ENCODE data around the gene TMC8. TPM values are rescaled to one million over a fixed set of nuclear protein-coding genes. Genes with fewer than 3 reads are reported as not detected.

TMC8 gene
- total and polyA plus RNA-seq, 2 of the 8 experiments (the other 6 are each of a cell fraction or from before 2014, with no cell fraction given): 1.00 to 2.8 TPM

DNA sequence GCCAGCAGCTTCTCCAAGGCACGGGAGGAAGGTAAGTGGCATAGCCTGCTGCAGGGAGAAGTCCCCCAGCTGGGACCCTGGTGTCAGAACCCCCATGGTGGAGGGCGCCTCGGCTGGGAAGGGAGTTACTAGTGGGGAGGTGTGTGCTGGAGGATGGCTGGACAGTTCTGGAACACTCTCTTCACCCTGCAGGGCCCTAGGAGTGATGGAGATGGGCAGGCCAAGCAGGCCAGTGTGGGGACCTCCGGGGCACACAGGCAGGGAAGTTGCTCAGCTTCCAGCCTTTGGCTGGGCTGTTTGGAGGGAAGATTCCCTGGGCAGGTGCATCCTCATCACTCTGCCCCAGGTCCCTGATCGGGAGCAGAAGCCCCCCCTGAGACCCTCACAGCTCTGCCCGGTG lies 16.3 kb downstream of the TMC8 start:
- Histone ChIP-seq H3K4me3 (ENCODE audit: extremely low read depth in 1 of 4, insufficient read depth in 2 of 4, low read depth in 3 of 4, low read length in 4 of 4) (no peak overlapping the region), H2BK20ac (ENCODE audit: low read length) (no peak overlapping the region), H3K56ac (replicated peaks; ENCODE audit: insufficient read length, low read depth, low read length) (no peak overlapping the region), H3K36me3 (ENCODE audit: control insufficient read depth in 2 of 4, insufficient read depth in 4 of 4, low read length in 3 of 4) (no peaks in the 10 kb centered on the region), H4K5ac (ENCODE audit: insufficient read length, low read depth, low read length) (no peak overlapping the region), H2AFZ (ENCODE audit: low read length) (no peak overlapping the region), H2BK5ac (ENCODE audit: low read depth, low read length) (no peak overlapping the region), H3K23ac (ENCODE audit: insufficient read length) (no peak overlapping the region), H3K4ac (replicated peaks; ENCODE audit: insufficient read length, low read depth, low read length) (no peak overlapping the region), H2BK15ac (ENCODE audit: low read length) (peak overlapping the region; percentile 29; the same call in 1 of the 2 replicates), H3K79me1 (ENCODE audit: low read depth, low read length) (no peaks in the 10 kb centered on the region), H3K27ac (ENCODE audit: low read depth, low read length) (no peak overlapping the region), H3K4me1 (replicated peaks in 1 of 4; ENCODE audit: control insufficient read depth in 3 of 4, insufficient read depth in 4 of 4, low read length in 3 of 4) (no peaks in the 10 kb centered on the region; a peak in 2 of 7 replicates), H4K8ac (ENCODE audit: extremely low read depth, insufficient read depth, low read length) (peak overlapping the region; percentile 38; the same call in 1 of the 2 replicates), H2BK12ac (ENCODE audit: low read depth, low read length) (no peak overlapping the region), H2AK5ac (ENCODE audit: low read depth, low read length) (no peak overlapping the region), H3K9me3 (ENCODE audit: insufficient read depth in 2 of 2, low read depth in 1 of 2, low read length in 1 of 2) (no peaks in the 10 kb centered on the region), H2BK120ac (replicated peaks; ENCODE audit: low read depth, low read length) (no peak overlapping the region), H3K27me3 (replicated peaks in 1 of 4; ENCODE audit: control insufficient read depth in 3 of 4, extremely low read depth in 1 of 4, insufficient read depth in 3 of 4, low read length in 3 of 4) (0 out of 7 replicates have a peak, but pooled peaks cover 0 to 2% (median 0%) of the 10 kb centered on the region in 4 experiments), H3K14ac (ENCODE audit: insufficient read length) (no peak overlapping the region), H3K4me2 (ENCODE audit: insufficient read depth in 1 of 2, low read depth in 2 of 2, low read length in 2 of 2) (no peak overlapping the region), H3K79me2 (ENCODE audit: control insufficient read depth in 1 of 2, insufficient read depth in 2 of 2, low read length in 2 of 2) (no peaks in the 10 kb centered on the region), H4K91ac (replicated peaks; ENCODE audit: insufficient read length, low read length) (no peak overlapping the region), H4K20me1 (replicated peaks in 1 of 2; ENCODE audit: control insufficient read depth in 1 of 2, insufficient read depth in 2 of 2, low read length in 2 of 2) (no peaks in the 10 kb centered on the region), H3K23me2 (ENCODE audit: low read depth, low read length) (no peaks in the 10 kb centered on the region), H3K18ac (ENCODE audit: extremely low read depth, low read length) (no peak overlapping the region; the same call in 1 of the 2 replicates), H3K9ac (replicated peaks in 1 of 4; ENCODE audit: extremely low read depth in 1 of 4, low read depth in 3 of 4, low read length in 3 of 4) (no peak overlapping the region)
- POLR2A ChIA-PET (ENCODE audit: partially characterized antibody): interaction anchor here (1.2 to 2.2 kb wide), 2 partner anchors 23 to 28 kb away, joined by 3 to 8 read pairs; no protein-coding TSS in a partner anchor
- CTCF ChIA-PET (ENCODE audit: partially characterized antibody): interaction anchor here (0.6 to 1.5 kb wide), 5 partner anchors 9 to 260 kb away, joined by 3 to 5 read pairs (median 4); partner anchors contain the start of gene AFMID
- 95% methylated on average over 6 of the region's 6 CpGs; no CpG with 5 or more reads in 1 of the 2 experiments for WGBS, 2 experiments (ENCODE audit: extremely low coverage in 1 of 2, insufficient coverage in 1 of 2, insufficient read length in 1 of 2, insufficient replicate concordance in 2 of 2, low coverage in 1 of 2, low lambda C conversion rate in 2 of 2, missing lambda C conversion rate in 1 of 2)
- TF ChIP-seq EZH2 (IDR thresholded peaks at IDR 0.05; ENCODE audit: low read depth, low read length, severe bottlenecking): no peak
- no peak for TF ChIP-seq SUZ12 (IDR thresholded peaks at IDR 0.05; ENCODE audit: low read length)
- TF ChIP-seq YY1 (IDR thresholded peaks at IDR 0.05; ENCODE audit: low read depth, low read length): no peak
- DNase-seq (ENCODE audit: low read depth in 1 of 2, low spot score in 2 of 2) (no peak), FAIRE-seq (no peak)

Measured in H1 (cell line).